Uterus (tissue), 4 donors: Measurements from ENCODE around the gene PRKCE. TPM values are rescaled to one million over a fixed set of nuclear protein-coding genes. Genes with fewer than 3 reads are reported as not detected.

Source experiments
- DNase-seq, 2 donors: peaks; one replicate each; pipeline ENCODE4 v3.0.0-alpha.2; 2019 to 2020
- H3K27ac ChIP-seq, 2 donors: fragments of 200-600 bp; sonication (generic); 1 replicate in 1 of 2; 2 replicates in 1 of 2; pipeline ENCODE4 v1.5.1; 2016 to 2018
- H3K27me3 ChIP-seq, 2 donors: fragments of 200-600 bp; sonication (generic); one replicate each; pipeline ENCODE4 v1.5.1; 2018 to 2019; ENCODE audit warnings: control low read depth in 1 of 2
- H3K36me3 ChIP-seq, 2 donors: fragments of 200-600 bp; sonication (generic); one replicate each; pipeline ENCODE4 v1.5.1; 2019; ENCODE audit warnings: control low read depth in 1 of 2
- H3K4me1 ChIP-seq, 2 donors: fragments of 200-600 bp; sonication (generic); one replicate each; pipeline ENCODE4 v1.5.1; 2018 to 2019; ENCODE audit warnings: control low read depth in 1 of 2
- H3K4me3 ChIP-seq, 2 donors: fragments of 200-600 bp; sonication (generic); 1 replicate in 1 of 2; 2 replicates in 1 of 2; pipeline ENCODE4 v1.5.1; 2018 to 2019; ENCODE audit warnings: mild to moderate bottlenecking in 1 of 2
- H3K9me3 ChIP-seq, 2 donors: fragments of 200-600 bp; sonication (generic); one replicate each; pipeline ENCODE4 v1.5.1; 2019; ENCODE audit warnings: control low read depth in 1 of 2
- CTCF ChIP-seq, 4 experiments: fragments of 200-600 bp in 2 of 4; fragments of 450-650 bp in 2 of 4; sonication (generic) in 2 of 4; IDR thresholded peaks; one replicate each; pipeline ENCODE4 v1.5.1; 2016 to 2019; ENCODE audit warnings: antibody characterized with exemption in 4 of 4, mild to moderate bottlenecking in 2 of 4, moderate library complexity in 1 of 4
- POLR2A ChIP-seq, 2 donors: fragments of 450-650 bp; IDR thresholded peaks; one replicate each; pipeline ENCODE4 v1.6.1; 2016; ENCODE audit warnings: antibody characterized with exemption in 2 of 2, mild to moderate bottlenecking in 1 of 2, moderate library complexity in 1 of 2
- intact Hi-C: fragments of 100-400 bp; cut with DNase I; formaldehyde crosslinking; loops from one replicate; pipeline ENCODE4 v1.15.1; 2023; ENCODE audit warnings: low total_unique reads
- total RNA-seq, 4 donors: library from RNA; depleted of rRNA in 3 of 4; stranded (reverse); fragments of >200 nt in 3 of 4; gene quantifications; one replicate each; pipeline versions ENCODE4 v1.1.0 to v1.2.4, GENCODE V29; 2014 to 2023
- donor health status: DM: yes; HTN: yes; CAD: no.

The PRKCE gene
- total RNA-seq, 4 donors from 2014 or later: 3.8 to 47.6 (median 14.2) TPM

- Histone ChIP-seq H3K4me1 (no peaks in the 10 kb centered on the region), H3K9me3 (no peaks in the 10 kb centered on the region), H3K4me3 (no peak overlapping the region), H3K27me3 (no peaks in the 10 kb centered on the region), H3K27ac (no peak overlapping the region), H3K36me3 (no peaks in the 10 kb centered on the region)
- TF ChIP-seq POLR2A (IDR thresholded peaks at IDR 0.05) (no peak), CTCF (IDR thresholded peaks at IDR 0.05) (no peak)
- DNase-seq: no peak
- intact Hi-C loops: no loop called here
Observed at GRCh38 chr2:45623098-45623497, 28.4 kb upstream of the PRKCE start.

GRCh38 chr2:45625824-45626223, 25.7 kb upstream of the PRKCE start:
- Histone ChIP-seq H3K27me3 (no peaks in the 10 kb centered on the region), H3K9me3 (no peaks in the 10 kb centered on the region), H3K27ac (no peak overlapping the region), H3K4me1 (no peaks in the 10 kb centered on the region), H3K36me3 (no peaks in the 10 kb centered on the region), H3K4me3 (no peak overlapping the region)
- intact Hi-C loops: no loop called here
- TF ChIP-seq POLR2A (IDR thresholded peaks at IDR 0.05): no peak
- TF ChIP-seq CTCF (IDR thresholded peaks at IDR 0.05): no peak
- no peak for DNase-seq

GRCh38 chr2:45626387-45627221, 24.9 kb upstream of the PRKCE start:
- no peaks in the 10 kb centered on the region for H3K9me3 ChIP-seq
- H3K27me3 ChIP-seq: no peaks in the 10 kb centered on the region
- no peaks in the 10 kb centered on the region for H3K4me1 ChIP-seq
- H3K27ac ChIP-seq: no peak overlapping the region
- no peak overlapping the region for H3K4me3 ChIP-seq
- H3K36me3 ChIP-seq: no peaks in the 10 kb centered on the region
- no peak for TF ChIP-seq CTCF (IDR thresholded peaks at IDR 0.05)
- TF ChIP-seq POLR2A (IDR thresholded peaks at IDR 0.05): no peak
- intact Hi-C loops: no loop called here
- no peak for DNase-seq

GRCh38 chr2:45627911-45628310, 23.6 kb upstream of the PRKCE start:
- Histone ChIP-seq H3K27ac (no peak overlapping the region), H3K4me1 (no peaks in the 10 kb centered on the region), H3K4me3 (no peak overlapping the region), H3K36me3 (no peaks in the 10 kb centered on the region), H3K27me3 (no peaks in the 10 kb centered on the region), H3K9me3 (no peaks in the 10 kb centered on the region)
- no peak for DNase-seq
- intact Hi-C loops: no loop called here
- no peak for TF ChIP-seq POLR2A (IDR thresholded peaks at IDR 0.05)
- TF ChIP-seq CTCF (IDR thresholded peaks at IDR 0.05): no peak

GRCh38 chr2:45629971-45630370, 21.5 kb upstream of the PRKCE start:
- intact Hi-C loops: no loop called here
- Histone ChIP-seq H3K27me3 (no peaks in the 10 kb centered on the region), H3K9me3 (no peaks in the 10 kb centered on the region), H3K4me1 (no peaks in the 10 kb centered on the region), H3K4me3 (no peak overlapping the region), H3K36me3 (no peaks in the 10 kb centered on the region), H3K27ac (no peak overlapping the region)
- no peak for TF ChIP-seq CTCF (IDR thresholded peaks at IDR 0.05)
- no peak for TF ChIP-seq POLR2A (IDR thresholded peaks at IDR 0.05)
- no peak for DNase-seq
